Measurements from ENCODE around the gene SMCO2.

GRCh38 chr12:27478949-27479348 lies 32.4 kb downstream of the SMCO2 start:
- TF ChIP-seq CTCF (IDR thresholded peaks at IDR 0.05; ENCODE audit: poor library complexity), result no peak
- TF ChIP-seq EZH2 (IDR thresholded peaks at IDR 0.05; ENCODE audit: borderline replicate concordance), result no peak
- no peak for TF ChIP-seq EZH2phosphoT487 (IDR thresholded peaks at IDR 0.05; ENCODE audit: low read depth, severe bottlenecking, unreplicated experiment)
